ENCODE measurements around the gene GPR153. TPM values are rescaled to one million over a fixed set of nuclear protein-coding genes. Genes with fewer than 3 reads are reported as not detected.
"Not testable (repeated sequence)": the region's sequence is repeated elsewhere in the genome, so short reads cannot be mapped to it uniquely, and the experiment has no call there.

The GPR153 gene
- total RNA-seq: 192 and 339 TPM in 2 replicates
- polyA plus RNA-seq (2012): 66.5 TPM

GRCh38 chr1:6260961-6261614 lies at the start of gene GPR153:
TSS of gene GPR153 (minus strand) at chr1:6261098. CDS start at chr1:6254905, 6,193 bp downstream.
- DNase-seq (ENCODE audit: low read depth): peak; percentile 80

DNA sequence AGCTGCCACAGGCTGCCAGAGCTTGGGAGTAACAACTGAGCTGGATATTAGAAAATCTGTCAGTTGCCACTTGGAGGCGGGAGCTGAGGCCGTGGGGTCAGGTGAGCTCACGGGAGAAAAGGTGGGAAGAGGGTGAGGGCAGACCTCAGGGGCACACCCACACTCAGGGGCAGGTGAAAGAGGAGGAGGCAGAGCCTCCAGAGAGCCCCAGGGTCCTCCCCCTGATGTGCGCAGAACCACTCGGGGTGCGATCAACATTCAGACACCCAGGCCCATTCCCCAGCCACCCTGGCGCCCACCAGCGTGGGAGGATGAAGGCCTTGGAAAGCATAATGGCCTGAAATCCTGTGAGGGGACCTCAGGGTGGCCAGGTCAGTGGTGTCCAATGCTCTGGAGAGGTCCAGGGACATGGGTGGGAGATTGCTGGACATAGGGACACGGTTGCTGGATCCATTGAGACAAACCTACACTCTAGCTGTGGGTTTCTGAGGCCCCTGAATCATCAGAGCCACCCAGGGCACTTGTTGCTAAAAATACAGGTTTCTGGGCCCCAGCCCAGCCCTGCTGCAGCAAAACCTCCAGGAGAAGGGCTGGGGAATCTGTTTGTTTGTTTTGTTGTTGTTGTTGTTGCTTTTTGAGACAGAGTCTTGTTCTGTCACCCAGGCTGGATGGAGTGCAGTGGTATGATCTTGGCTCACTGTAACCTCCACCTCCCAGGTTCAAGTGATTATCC lies 49.4 kb upstream of the GPR153 start:
- DNase-seq (ENCODE audit: low read depth): peak; percentile 65

DNA sequence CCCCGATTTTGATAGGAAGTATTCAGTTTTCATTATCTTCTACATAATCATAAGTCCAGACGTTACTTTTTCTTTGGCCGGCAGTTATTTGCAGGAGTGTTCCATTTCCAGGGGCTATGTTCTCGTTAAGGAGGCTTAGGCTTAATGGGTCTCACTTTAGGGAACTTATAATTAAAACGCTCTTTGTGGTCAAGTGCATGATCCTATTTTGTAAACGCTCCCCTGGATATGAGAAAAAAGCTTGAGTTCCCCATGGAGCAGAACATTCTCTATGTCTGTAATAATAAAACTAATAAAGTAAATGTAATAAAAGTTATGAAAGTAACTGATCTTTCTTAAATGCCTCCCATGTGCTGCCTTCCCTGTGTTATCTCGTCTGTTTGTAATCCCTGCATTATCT lies 48.7 kb upstream of the GPR153 start:
- DNase-seq (ENCODE audit: low read depth): no peak

DNA sequence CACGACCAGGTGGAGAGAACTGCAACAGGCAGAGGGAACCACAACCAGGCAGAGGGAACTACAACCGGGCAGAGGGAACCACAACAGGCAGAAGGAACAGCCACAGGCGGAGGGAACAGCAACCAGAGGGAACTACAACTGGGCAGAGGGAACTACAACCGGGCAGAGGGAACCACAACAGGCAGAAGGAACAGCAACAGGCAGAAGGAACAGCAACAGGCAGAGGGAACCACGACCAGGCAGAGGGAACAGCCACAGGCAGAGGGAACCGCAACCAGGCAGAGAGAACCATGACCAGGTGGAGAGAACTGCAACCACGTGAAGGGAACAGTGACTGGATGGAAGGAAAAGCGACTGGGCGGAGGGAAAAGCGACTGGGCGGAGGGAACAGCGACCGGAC lies 47.6 kb upstream of the GPR153 start:
- no peak for DNase-seq (ENCODE audit: low read depth)

DNA sequence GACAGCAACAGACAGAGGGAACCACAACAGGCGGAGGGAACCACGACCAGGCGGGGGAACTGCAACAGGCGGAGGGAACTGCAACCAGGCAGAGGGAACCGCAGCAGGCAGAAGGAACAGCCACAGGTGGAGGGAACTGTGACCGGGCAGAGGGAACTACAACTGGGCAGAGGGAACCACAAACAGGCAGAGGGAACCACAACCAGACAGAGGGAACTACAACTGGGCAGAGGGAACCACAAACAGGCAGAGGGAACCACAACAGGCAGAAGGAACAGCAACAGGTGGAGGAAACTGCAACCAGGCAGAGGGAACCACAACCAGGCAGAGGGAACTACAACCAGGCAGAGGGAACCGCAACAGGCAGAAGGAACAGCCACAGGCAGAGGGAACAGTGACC lies 46.8 kb upstream of the GPR153 start:
- DNase-seq (ENCODE audit: low read depth): not testable (repeated sequence)

DNA sequence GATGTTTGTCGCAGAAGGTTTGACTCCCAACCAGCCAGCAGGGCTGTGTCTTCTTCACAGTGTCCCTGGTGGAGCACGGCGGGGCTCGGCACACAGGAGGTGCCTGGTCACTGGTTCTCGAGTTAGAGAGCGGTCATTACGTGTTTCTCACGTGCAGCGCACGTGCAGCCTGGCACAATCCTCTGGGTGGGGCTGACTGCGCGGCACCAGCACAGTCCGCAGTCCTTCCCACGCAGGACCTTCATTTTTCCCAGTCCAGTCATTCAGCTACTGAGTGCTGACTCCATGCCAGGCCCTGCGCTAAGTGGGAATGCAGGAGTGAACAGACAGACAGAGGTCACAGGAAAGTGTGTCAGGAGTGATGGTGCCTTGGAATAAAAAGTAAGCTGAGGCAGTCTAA lies 46.2 kb upstream of the GPR153 start:
- DNase-seq (ENCODE audit: low read depth): no peak

DNA sequence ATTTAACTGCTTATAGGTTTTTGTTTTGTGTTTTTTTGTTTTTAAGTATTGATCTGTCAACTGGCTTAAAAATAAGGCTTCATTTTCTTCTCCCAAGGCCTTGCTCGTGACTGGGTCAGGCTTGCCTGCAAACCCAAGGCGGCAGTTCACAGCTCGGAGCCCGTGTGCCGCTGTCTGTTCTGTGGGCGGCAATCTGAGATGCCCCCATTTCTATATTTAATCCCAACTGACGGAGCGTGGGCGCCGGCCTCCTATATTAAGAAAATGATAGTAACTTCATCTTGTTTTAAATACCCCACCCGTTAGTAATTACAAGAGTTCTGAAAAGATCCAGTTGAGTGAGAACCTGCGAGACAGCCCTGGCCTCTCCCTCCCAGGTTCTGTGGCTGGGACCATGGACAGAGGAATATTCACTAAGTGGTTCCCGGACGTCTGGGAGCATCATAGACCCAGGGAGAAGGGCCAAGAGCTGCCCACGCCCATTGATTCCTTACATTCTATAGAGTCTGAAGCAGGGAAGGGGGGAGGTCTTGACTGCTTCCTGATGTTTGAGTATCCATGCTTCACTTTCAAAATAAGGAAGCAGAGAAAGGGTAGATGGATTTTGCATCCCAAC lies 42.6 kb upstream of the GPR153 start:
- DNase-seq (ENCODE audit: low read depth): no peak

GRCh38 chr1:6302568-6302967 lies 41.7 kb upstream of the GPR153 start:
- no peak for DNase-seq (ENCODE audit: low read depth)

GRCh38 chr1:6301526-6301925 lies 40.6 kb upstream of the GPR153 start:
- DNase-seq (ENCODE audit: low read depth): no peak

GRCh38 chr1:6300342-6301048 lies 39.6 kb upstream of the GPR153 start:
- DNase-seq (ENCODE audit: low read depth): no peak

DNA sequence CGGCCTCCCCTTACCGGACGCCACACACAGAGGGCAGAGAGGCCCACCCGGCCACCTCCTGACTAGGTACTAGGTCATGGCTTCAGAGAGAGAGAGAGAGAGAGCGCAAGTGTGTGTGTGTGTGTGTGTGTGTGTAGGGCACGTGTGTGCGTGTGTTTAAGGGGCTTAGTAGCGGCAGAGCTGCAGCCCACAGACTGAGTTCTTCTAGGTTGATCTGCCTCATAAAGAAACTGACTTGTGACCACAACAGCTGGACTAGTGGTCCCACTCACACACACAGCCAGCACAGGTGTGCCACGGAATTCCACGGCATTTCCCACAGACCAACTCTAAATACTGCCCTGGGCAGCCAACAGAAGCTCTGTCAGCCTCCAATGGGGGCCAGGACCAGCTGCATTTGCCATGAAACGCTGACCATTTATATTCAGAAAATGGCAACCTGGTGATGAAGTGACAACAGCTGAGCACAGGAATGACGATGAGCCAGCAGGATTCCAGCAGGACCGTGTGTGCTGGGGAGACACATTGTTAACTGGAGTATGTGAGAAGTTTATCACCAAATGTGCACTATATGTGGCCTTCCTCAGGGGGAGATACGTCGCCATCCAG lies 38.8 kb upstream of the GPR153 start:
- DNase-seq (ENCODE audit: low read depth): peak; percentile 99

DNA sequence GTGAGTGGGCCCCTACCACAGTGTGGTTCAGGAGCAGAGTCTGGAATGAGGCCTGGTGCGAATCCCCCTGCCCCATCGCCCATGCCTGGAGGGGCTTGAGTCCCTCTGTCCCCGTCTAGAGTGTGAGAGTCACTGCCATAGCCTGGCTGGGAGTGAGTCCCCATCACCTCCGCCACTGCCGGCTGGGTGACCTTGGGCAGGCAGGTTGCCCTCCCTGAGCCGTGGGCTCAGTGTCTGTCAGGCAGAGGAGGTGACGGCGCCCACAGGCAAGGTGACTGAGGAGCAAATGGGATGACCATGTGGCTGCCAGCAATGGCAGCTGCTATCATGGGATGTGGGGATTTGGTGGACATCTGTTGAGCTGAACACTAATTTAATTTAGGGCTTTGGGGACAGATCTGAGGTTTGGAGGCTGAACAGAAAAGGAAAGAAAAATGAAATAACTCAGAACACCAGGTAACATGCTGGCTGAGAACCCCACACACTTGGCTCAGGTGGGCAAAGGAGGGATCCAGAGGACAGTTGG lies 38.1 kb upstream of the GPR153 start:
- peak; percentile 79 for DNase-seq (ENCODE audit: low read depth)

DNA sequence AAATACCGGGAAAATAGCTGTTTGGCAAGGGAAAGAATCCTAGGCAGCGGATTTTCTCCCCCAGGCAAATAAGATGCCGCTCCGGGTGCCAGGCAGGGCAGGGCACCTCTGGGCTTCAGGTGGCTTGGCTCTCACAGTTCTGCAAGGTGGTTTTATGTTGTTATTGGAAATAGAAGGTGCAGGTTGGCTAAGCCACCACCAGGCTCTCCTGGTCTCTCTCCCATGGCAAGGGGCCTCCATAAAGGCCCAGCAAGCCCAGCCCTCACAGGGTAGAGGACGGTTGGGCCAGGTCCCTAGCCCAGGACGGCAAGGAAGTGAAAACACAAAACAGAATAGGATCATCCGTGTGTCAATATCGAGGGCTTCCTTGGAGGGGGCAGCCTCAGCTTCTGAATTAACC lies 37.6 kb upstream of the GPR153 start:
- DNase-seq (ENCODE audit: low read depth): no peak

- no peak for DNase-seq (ENCODE audit: low read depth)
Observed at GRCh38 chr1:6295910-6296309, 35.0 kb upstream of the GPR153 start.

GRCh38 chr1:6294890-6295556 lies 34.1 kb upstream of the GPR153 start:
- no peak for DNase-seq (ENCODE audit: low read depth)

DNA sequence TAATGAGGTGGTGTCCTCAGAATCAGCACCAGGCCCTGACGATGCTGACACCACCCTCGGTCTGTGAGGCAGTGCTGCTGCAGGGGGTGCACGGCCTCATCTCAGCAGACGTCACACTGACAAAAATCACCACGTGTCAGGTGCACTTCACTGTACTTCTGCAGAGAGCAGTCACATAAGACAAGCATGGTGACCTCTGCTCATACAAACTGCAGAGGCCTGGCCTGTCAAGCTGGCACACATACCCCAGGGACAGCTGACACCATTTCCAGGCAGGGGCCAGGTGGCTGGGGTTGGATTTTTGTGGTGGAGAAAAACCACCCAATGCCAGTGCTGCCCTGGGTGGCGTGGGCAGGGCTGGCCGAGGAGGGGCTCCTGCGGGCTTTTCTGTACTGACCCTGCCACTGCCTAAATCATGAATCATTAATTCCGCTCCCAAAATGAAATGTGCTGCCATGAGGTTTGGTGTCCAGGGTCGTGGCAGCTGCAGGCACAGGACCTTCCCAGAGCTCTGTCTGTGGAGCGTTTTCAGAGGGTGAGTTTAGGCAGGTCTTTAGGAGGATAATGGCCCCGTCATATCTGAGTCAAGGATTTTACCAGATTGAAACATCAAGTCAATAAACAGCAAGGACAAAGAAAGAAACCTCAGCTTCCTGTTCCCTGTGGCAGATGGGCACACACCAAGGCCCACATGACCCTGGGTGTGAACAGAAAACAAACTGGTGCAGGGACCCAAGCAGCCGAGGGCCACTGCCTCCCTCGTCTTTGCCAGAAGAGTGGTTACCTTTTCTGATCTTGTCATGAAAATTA lies 33.4 kb upstream of the GPR153 start:
- DNase-seq (ENCODE audit: low read depth): peak; percentile 98

- no peak for DNase-seq (ENCODE audit: low read depth)
Observed at GRCh38 chr1:6292102-6292501, 31.2 kb upstream of the GPR153 start.

GRCh38 chr1:6288665-6289064 lies 27.8 kb upstream of the GPR153 start:
- DNase-seq (ENCODE audit: low read depth): no peak

GRCh38 chr1:6288026-6288425 lies 27.1 kb upstream of the GPR153 start:
- no peak for DNase-seq (ENCODE audit: low read depth)

GRCh38 chr1:6287431-6287886 lies 26.6 kb upstream of the GPR153 start:
- DNase-seq (ENCODE audit: low read depth): no peak
